H9 (cell line): ENCODE results near the gene ANGPTL7. TPM values are rescaled to one million over a fixed set of nuclear protein-coding genes. Genes with fewer than 3 reads are reported as not detected.

Experiments
- DNase-seq: peaks from one replicate; pipeline ENCODE4 v3.0.0-alpha.2; 2017
- H2AFZ ChIP-seq: one replicate; pipeline ENCODE4 v1.6.1; 2013; ENCODE audit warnings: mild to moderate bottlenecking, low read length, control low read depth, moderate library complexity
- H2AK5ac ChIP-seq: 2 replicates; pipeline ENCODE4 v1.6.1; 2013; ENCODE audit warnings: low read length, control low read depth, mixed read lengths; ENCODE audit not compliant: insufficient read length
- H2BK120ac ChIP-seq: one replicate; pipeline ENCODE4 v1.6.1; 2013; ENCODE audit warnings: low read depth, mild to moderate bottlenecking, low read length, control low read depth, inconsistent platforms; ENCODE audit not compliant: poor library complexity, severe bottlenecking
- H2BK12ac ChIP-seq: 2 replicates; pipeline ENCODE4 v1.6.1; 2013; ENCODE audit warnings: low read length, control low read depth, mixed read lengths, low read depth; ENCODE audit not compliant: insufficient read length
- H2BK15ac ChIP-seq: 2 replicates; pipeline ENCODE4 v1.6.1; 2013; ENCODE audit warnings: low read depth, low read length, control low read depth
- H2BK20ac ChIP-seq: one replicate; pipeline ENCODE4 v1.6.1; 2013; ENCODE audit warnings: low read depth, mild to moderate bottlenecking, low read length, control low read depth, inconsistent platforms; ENCODE audit not compliant: poor library complexity, severe bottlenecking
- H2BK5ac ChIP-seq: 2 replicates; pipeline ENCODE4 v1.6.1; 2013; ENCODE audit warnings: low read length, control low read depth, mixed read lengths; ENCODE audit not compliant: insufficient read length
- H3K14ac ChIP-seq: 2 replicates; pipeline ENCODE4 v1.6.1; 2013; ENCODE audit warnings: low read length, control low read depth; ENCODE audit not compliant: insufficient read depth
- H3K18ac ChIP-seq: 2 replicates; pipeline ENCODE4 v1.6.1; 2013; ENCODE audit warnings: low read depth, mild to moderate bottlenecking, mixed read lengths, low read length, control low read depth; ENCODE audit not compliant: insufficient read length
- H3K23ac ChIP-seq: 2 replicates; pipeline ENCODE4 v1.6.1; 2013; ENCODE audit warnings: low read length, control low read depth, mixed read lengths, low read depth; ENCODE audit not compliant: insufficient read length
- H3K23me2 ChIP-seq: 2 replicates; pipeline ENCODE4 v1.6.1; 2013; ENCODE audit warnings: low read depth, mild to moderate bottlenecking, mixed read lengths, low read length, control low read depth; ENCODE audit not compliant: insufficient read length, poor library complexity, severe bottlenecking
- H3K27ac ChIP-seq: 2 replicates; pipeline ENCODE4 v1.5.1; 2013; ENCODE audit warnings: low read length, control low read depth, mixed read lengths, low read depth; ENCODE audit not compliant: insufficient read length
- H3K27me3 ChIP-seq: 2 replicates; pipeline ENCODE4 v1.6.1; 2013; ENCODE audit warnings: low read length, control low read depth, inconsistent platforms; ENCODE audit not compliant: insufficient read depth
- H3K4ac ChIP-seq: 2 replicates; pipeline ENCODE4 v1.6.1; 2013; ENCODE audit warnings: low read depth, mild to moderate bottlenecking, control low read depth, inconsistent platforms, low read length, moderate library complexity
- H3K4me1 ChIP-seq: 2 replicates; pipeline ENCODE4 v1.6.1; 2013; ENCODE audit warnings: low read length, control low read depth, inconsistent platforms; ENCODE audit not compliant: insufficient read depth
- H3K4me2 ChIP-seq: 2 replicates; pipeline ENCODE4 v1.6.1; 2013; ENCODE audit warnings: low read length, control low read depth, mixed read lengths; ENCODE audit not compliant: insufficient read length, insufficient read depth
- H3K56ac ChIP-seq: 2 replicates; pipeline ENCODE4 v1.6.1; 2013; ENCODE audit warnings: low read depth, mild to moderate bottlenecking, mixed read lengths, low read length, control low read depth; ENCODE audit not compliant: insufficient read length
- H3K79me1 ChIP-seq: 2 replicates; pipeline ENCODE4 v1.6.1; 2013; ENCODE audit warnings: low read depth, mild to moderate bottlenecking, moderate library complexity, low read length, control low read depth, inconsistent platforms; ENCODE audit not compliant: insufficient read depth, poor library complexity, severe bottlenecking
- H3K79me2 ChIP-seq: 2 replicates; pipeline ENCODE4 v1.6.1; 2013; ENCODE audit warnings: low read length, control low read depth, inconsistent platforms; ENCODE audit not compliant: insufficient read depth
- H3K9ac ChIP-seq: 2 replicates; pipeline ENCODE4 v1.6.1; 2013; ENCODE audit warnings: low read length, control low read depth, mixed read lengths; ENCODE audit not compliant: insufficient read length; ENCODE audit errors: extremely low read depth
- H3K9me3 ChIP-seq: one replicate; pipeline ENCODE4 v1.6.1; 2013; ENCODE audit warnings: low read depth, low read length, inconsistent platforms; ENCODE audit not compliant: control insufficient read depth
- H3T11ph ChIP-seq: one replicate; pipeline ENCODE4 v1.6.1; 2013; ENCODE audit warnings: mild to moderate bottlenecking, low read length, control low read depth, inconsistent platforms
- H4K20me1 ChIP-seq: one replicate; pipeline ENCODE4 v1.6.1; 2013; ENCODE audit not compliant: control insufficient read depth, insufficient read length, insufficient read depth
- H4K5ac ChIP-seq: 2 replicates; pipeline ENCODE4 v1.6.1; 2013; ENCODE audit warnings: low read depth, mild to moderate bottlenecking, mixed read lengths, low read length, control low read depth; ENCODE audit not compliant: insufficient read length
- H4K8ac ChIP-seq: replicated peaks from 2 replicates; pipeline ENCODE4 v1.6.1; 2013; ENCODE audit warnings: low read length, control low read depth, mixed read lengths, low read depth; ENCODE audit not compliant: insufficient read length
- H4K91ac ChIP-seq: 2 replicates; pipeline ENCODE4 v1.6.1; 2013; ENCODE audit warnings: low read depth, mild to moderate bottlenecking, moderate library complexity, mixed read lengths, low read length, control low read depth; ENCODE audit not compliant: insufficient read length
- H3K27ac Mint-ChIP-seq, 3 experiments: 2 replicates in 2 of 3; 3 replicates in 1 of 3; pipeline ENCODE4 v1.8.0; 2020 to 2021; ENCODE audit warnings: mixed read lengths in 3 of 3, mild to moderate bottlenecking in 1 of 3, moderate library complexity in 1 of 3
- H3K27me3 Mint-ChIP-seq: 2 replicates; pipeline ENCODE4 v1.8.0; 2021; ENCODE audit warnings: low read depth, mild to moderate bottlenecking, moderate library complexity, mixed read lengths
- H3K36me3 Mint-ChIP-seq, 3 experiments: 2 replicates in 2 of 3; 3 replicates in 1 of 3; pipeline ENCODE4 v1.8.0; 2020 to 2021; ENCODE audit warnings: low read depth in 3 of 3, mixed read lengths in 3 of 3; ENCODE audit not compliant: insufficient read depth in 1 of 3
- H3K4me1 Mint-ChIP-seq, 2 experiments: 2 replicates each; pipeline ENCODE4 v1.8.0; 2020; ENCODE audit warnings: mixed read lengths in 2 of 2
- H3K4me3 Mint-ChIP-seq, 2 experiments: 2 replicates in 1 of 2; 3 replicates in 1 of 2; pipeline ENCODE4 v1.8.0; 2020 to 2021; ENCODE audit warnings: mild to moderate bottlenecking in 2 of 2, mixed read lengths in 2 of 2, moderate library complexity in 1 of 2
- H3K9me3 Mint-ChIP-seq, 2 experiments: 2 replicates in 1 of 2; 3 replicates in 1 of 2; pipeline ENCODE4 v1.8.0; 2020; ENCODE audit warnings: mild to moderate bottlenecking in 2 of 2, mixed read lengths in 2 of 2, moderate library complexity in 1 of 2
- CTCF ChIP-seq: fragments of 200-600 bp; sonication (generic); conservative IDR thresholded peaks from 3 replicates; pipeline ENCODE4 v1.8.0; 2021; ENCODE audit warnings: antibody characterized with exemption, mild to moderate bottlenecking
- WGBS: extraction: QIAGEN DNeasy Blood & Tissue Kit; methylation state at CpG from one replicate; pipeline ENCODE4 v1.1.7; 2013; ENCODE audit warnings: missing lambda C conversion rate, low lambda C conversion rate, mixed read lengths; ENCODE audit not compliant: insufficient read length; ENCODE audit errors: extremely low coverage; 5-methylcytosine and 5-hydroxymethylcytosine counted together
- total RNA-seq: library from RNA; stranded (reverse); gene quantifications from 2 replicates; pipeline ENCODE4 v1.2.1, GENCODE V29; 2021

The ANGPTL7 gene
- total RNA-seq, 1 experiment from 2014 or later, result not detected

GRCh38 chr1:11216074-11216473, 26.9 kb downstream of the ANGPTL7 start:
- Histone ChIP-seq H3K9me3 (no peaks in the 10 kb centered on the region), H3K27me3 (no peaks in the 10 kb centered on the region), H3K18ac (no peak overlapping the region), H3K23me2 (no peaks in the 10 kb centered on the region), H2BK5ac (no peak overlapping the region), H2BK12ac (no peak overlapping the region), H2BK20ac (no peak overlapping the region), H3K4ac (no peak overlapping the region), H4K20me1 (no peaks in the 10 kb centered on the region), H4K8ac (no peak overlapping the region), H3K79me1 (no peaks in the 10 kb centered on the region), H3K4me2 (no peak overlapping the region), H3K56ac (no peak overlapping the region), H3K4me1 (no peaks in the 10 kb centered on the region), H2AK5ac (no peak overlapping the region), H2BK15ac (no peak overlapping the region), H3K79me2 (no peaks in the 10 kb centered on the region), H3K23ac (no peak overlapping the region), H2BK120ac (no peak overlapping the region), H3K9ac (no peak overlapping the region), H4K91ac (no peak overlapping the region), H4K5ac (no peak overlapping the region), H3T11ph (no peak overlapping the region), H2AFZ (no peak overlapping the region), H3K14ac (no peak overlapping the region), H3K27ac (no peak overlapping the region)
- Mint-ChIP-seq H3K36me3 (peaks cover 25 to 82% (median 74%) of the 10 kb centered on the region in 3 experiments; a peak in 6 of 7 replicates), H3K9me3 (no peaks in the 10 kb centered on the region), H3K4me1 (no peaks in the 10 kb centered on the region), H3K27me3 (no peaks in the 10 kb centered on the region), H3K27ac (peak overlapping the region in 1 of 3 experiments; percentile 39; a peak in 1 of 7 replicates), H3K4me3 (no peak overlapping the region)
- TF ChIP-seq CTCF, result no peak
- WGBS, result no CpG with 5 or more reads among the region's 1 CpG
- DNase-seq, result no peak
